CD1c-positive myeloid dendritic cell (primary cell): ENCODE data around the gene KCNJ4.
"Not testable (repeated sequence)": the region's sequence is repeated elsewhere in the genome, so short reads cannot be mapped to it uniquely, and the experiment has no call there.

Experiments
- DNase-seq: peaks from one replicate; pipeline ENCODE4 v3.0.0-alpha.2; 2016; ENCODE audit errors: extremely low spot score

KCNJ4 gene

DNA sequence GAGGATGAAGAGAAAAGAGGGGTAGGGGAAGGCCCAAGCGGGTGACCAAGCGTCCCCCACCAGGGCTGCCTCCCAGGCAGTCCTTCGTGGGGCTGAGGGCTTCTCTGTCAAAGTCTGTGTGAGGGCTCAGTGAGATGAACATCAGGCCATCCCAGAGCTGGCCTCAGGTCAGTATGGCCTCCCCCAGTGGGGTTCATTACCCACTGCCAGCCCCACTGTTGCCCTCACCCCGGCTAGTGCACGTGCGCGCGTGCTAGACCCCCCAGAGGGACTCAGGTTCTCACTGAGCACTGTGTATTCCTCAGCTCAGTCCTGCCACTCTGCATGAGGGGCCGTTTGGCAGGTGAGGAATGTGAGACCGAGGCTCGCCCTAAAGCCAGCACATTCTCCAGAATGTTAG, 16.2 kb upstream of the KCNJ4 start:
- DNase-seq: no peak

DNA sequence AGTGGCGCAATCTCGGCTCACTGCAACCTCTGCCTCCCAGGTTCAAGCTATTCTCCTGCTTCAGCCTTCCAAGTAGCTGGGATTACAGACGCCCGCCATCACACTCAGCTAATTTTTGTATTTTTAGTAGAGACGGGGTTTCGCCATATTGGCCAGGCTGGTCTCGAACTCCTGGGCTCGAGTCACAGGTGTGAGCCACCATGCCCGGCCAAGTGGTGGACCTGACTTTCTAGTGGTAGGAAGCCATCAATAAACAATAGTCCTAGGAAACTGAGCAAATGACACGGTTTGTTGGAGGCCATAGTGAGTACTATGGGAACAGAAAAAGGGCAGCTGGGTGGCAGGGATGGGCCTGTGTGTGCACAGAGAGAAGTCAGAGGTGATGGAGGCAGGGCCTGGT, 15.2 kb upstream of the KCNJ4 start:
- not testable (repeated sequence) for DNase-seq

DNA sequence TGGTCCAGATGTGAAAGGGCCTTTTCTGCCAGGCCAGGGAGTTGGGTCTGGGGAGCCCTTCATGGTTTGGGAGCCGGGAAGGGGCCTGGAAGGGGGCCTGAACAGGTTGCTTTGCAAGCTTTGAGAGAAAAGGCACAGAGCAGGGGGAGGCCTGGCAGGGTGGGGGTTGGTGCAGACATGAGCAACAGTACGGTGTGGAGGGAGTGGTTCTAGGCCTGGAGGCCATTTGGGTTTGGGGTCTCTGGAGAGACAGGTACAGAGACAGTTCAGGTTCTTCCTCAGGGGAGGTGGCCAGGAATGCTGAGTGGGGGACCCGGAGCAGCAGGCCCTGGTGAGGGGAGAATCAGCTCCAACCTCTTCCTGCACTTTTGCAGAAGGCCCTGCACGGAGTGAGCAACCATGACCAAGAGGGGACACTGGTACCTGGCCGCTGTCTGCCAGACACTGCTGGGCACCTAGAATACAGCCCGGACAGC, 14.3 kb upstream of the KCNJ4 start:
- no peak for DNase-seq

DNA sequence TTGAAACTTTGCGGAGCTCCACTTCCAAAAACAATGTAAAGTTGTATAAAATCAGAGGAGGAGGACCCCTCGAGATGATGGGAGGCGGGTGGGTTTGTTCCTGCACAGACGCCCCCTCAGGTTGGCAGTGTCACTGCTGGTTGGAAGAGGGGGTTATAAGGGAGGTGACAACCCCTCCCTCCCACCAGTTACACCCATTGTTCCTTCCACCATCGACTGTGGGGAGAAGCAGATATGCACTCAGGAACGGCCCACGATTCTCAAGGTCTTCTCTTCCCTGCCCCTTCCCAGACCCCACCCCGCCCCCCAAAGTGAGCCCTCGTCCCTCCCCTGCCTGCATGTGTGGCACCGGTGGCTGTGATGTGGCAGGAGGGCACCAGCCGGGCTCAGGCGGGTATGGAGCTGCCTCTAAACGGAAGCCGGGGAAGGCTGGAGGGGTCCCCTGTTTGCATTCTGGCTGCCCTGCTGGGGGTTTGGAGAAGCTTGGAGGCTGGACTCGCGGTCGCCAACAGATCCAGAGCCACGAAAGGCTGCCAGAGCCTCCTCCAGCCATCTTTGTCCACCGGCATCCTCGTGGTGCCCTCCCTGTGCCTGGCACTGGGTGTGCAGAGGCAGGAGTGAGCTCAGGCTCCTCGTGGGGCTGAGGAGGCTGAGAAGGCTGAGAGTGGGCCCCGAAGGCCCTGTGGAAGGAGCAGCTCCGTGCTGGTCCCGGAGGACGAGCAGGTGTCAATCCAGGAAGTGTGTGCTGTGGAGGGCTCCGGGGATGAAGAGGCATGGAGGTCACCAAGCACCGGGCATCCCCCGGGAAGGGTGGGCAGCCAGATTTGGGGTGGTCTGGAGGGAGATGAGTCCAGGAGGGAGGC, 13.7 kb upstream of the KCNJ4 start:
- no peak for DNase-seq

DNA sequence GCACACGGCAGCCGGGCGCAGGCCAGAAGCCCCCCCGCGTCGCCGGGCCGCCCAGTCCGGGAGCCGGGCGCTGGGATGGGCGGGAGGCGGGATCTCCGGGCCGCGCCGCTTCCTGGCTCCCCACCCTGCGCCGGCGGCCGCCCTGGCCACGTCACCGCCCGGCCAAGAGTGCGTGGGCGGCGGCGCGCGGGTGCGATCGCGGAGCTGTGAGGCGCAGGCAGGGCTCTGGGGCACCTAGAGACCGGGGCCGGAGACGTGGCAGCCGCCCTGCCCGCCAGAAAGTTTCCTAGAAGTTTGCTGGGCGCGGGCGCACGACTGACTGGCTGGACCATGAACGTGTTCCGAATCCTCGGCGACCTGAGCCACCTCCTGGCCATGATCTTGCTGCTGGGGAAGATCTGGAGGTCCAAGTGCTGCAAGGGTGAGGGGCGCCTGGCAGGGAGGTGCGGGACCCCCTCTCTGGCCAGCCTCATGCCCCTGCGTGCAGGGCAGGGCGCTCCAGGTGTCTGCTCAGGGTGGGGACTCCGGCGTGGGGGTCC, 13.0 kb upstream of the KCNJ4 start, which contains the start of gene KDELR3:
Gene KDELR3 (plus strand): TSS at position 193 of the 539 bp plus-strand sequence. CDS start 138 bp downstream, at position 331.
- DNase-seq: peak; percentile 85

DNA sequence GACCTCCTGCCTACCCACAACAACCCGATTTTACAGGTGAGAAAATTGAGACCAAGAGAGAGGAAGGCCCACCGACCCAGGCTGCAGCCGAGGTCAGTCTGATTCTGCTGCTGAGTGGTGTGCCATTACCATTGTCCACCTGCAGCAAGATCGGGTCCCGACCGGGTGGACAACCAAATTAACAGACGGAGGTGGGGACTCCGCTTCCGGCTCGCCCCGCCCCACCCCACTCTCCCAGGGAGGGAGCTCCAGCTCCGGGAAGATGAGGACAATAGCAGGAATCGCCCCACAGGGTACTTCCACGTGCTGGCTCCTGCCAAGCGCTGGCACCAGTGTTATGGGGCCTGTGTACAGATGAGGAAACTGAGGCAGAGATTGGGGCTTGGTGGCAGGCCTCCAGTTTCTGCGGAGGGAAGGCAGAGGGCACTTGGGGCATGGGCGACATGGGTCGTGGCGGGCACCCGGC, 12.5 kb upstream of the KCNJ4 start:
- no peak for DNase-seq

DNA sequence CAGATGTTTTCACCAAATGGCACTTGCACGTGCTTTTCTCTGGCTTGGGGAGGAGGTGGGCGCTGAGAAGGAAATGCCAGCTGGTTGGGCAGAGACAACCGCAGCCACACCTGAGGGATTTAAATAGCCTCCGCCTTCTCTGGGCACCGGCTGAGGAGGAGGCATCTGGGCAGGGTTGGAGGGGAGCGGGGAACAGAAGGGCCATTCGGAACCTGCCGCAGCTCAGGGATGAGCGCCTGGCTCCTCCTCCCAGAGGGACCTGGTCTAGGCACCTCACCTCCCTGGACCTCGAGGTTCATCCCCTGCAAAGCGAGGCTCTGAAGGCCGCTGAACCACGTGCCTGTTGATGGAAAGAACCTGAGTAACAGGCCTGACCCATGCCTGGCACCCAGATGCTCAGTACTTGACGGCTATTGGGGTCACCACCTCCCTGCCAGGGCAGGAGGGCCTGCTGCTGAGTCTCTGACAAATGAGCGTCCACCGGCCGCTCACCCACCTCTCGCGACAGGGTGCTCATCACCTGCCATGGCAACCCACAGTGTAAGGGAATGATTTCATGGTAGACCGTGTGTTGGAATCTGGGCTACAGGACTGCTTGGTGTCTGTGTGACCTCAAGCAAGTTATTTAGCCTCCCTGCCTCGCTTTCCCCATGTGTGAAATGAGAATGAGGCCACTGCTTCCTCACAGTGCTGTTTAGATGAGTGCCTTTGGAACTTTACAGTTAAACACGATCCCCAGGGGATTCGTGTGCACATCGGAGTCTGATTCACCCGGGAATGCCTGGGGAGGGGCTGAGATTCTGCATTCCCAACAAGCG, 10.9 kb upstream of the KCNJ4 start:
- DNase-seq: no peak

DNA sequence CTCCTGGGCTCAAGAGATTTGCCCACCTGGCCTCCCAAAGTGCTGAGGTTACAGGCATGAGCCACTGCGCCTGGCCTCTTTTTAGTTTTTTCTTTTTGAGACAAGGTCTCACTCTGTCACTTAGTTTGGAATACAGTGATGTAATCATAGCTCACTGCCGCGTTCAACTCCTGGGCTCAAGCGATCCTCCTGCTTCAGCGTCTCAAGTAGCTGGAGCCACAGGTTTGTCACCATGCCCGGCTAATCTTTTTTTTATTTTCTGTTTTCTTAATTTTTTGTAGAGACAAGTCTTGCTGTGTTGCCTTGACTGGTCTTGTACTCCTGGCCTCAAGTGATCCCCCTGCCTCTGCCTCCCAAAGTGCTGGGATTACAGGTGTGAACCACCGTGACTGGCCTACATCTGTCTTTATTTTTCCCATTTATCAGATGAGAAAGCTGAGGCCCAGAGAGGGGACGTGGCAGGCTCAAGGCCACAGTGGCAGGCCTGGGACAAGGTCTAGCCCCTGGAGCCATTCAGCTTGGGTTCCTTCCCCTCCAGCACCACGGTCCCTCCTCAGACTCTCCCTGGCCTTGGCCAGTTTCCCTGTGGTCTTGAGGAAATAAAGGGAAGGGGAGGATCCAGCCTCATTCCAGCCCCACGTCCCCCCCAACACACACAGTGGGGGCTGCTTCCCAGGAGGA, 10.1 kb upstream of the KCNJ4 start:
- no peak for DNase-seq

DNA sequence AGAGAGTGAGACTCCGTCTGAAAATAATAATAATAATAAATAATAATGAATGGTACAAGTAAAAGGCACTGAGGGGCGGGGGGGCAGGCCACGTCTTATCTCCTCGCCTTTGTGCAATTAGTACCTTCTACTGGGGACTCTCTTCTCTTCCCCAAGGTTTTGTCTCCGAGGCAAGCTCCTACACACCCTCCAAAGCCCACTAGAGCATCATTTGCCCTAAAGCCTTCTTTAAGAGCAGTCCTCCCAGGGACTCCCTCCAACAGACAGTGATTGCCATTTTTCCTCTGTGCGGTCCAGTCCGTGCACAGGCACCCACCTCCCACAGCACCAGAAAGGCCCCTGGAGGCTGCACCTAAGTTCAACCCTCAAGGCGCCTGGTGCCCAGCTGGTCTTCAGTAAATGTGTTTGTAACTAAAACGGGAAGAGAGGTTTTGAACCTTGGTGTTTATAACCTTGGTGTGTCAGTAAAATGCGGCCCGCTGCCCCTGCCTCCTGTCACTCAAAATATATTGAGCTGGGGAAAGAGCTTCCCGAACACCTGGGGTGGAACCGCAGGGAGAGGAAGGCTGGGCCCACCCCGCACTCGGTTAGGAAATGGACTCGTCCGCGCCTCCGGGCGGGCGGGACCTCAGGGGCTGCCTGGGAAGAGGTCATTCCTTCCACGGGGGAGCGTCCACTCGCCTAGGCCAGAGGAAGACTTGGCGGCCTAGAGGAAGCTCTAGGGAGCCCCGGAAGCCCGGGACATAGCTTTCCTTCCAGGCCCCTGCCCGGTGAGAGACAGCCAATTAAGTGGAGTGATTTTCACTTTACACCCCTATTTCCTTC, 8.2 kb upstream of the KCNJ4 start:
- no peak for DNase-seq

DNA sequence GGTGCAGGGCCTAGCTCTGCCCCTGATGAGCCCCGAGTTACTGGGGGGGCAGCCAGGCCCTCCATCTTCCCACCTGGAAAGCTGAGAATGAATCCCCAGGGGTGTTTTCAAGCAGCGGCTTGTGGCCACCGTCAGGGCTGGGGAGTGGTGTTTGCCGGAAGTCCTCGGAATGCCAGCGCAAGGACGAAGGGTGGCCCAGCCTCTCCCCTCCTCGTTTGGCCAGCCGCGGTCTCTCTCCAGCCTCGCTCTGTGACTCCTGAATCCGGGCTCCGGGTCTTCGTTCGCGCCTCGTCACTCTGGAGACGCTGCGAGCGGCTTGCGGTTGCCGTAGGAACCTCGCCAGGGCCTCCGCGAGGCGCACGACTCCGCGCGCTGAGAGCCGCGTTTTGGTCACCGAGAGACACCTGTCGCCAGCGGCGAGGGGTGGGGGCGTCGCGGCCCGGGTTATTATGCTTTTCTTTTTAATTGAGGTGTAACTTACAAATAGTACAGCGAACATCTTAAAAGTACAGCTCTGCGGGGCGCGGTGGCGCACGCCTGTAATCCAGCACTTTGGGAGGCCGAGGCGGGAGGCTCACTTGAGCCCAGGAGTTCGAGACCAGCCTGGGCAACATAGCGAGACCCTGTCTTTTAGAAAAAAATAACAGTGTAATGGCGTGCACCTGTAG, 6.5 kb upstream of the KCNJ4 start:
- DNase-seq: peak; percentile 63

DNA sequence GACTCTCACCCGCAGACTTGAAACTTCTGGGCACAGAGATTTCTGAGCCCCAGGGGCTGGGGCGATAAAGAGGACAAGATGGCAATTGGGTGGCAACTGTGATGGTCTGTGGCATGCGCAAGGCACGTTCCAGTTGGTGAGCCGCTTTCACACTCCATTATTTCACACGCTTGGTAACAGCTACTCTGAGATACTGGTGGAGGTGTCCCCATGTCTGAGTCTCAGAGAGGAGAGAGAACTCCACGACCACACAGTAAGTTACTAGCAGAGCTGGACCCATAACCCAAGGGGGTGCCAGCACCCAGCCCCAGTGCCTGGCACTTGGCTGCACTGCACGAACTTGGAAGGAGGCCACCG, 6.0 kb upstream of the KCNJ4 start:
- DNase-seq: no peak

DNA sequence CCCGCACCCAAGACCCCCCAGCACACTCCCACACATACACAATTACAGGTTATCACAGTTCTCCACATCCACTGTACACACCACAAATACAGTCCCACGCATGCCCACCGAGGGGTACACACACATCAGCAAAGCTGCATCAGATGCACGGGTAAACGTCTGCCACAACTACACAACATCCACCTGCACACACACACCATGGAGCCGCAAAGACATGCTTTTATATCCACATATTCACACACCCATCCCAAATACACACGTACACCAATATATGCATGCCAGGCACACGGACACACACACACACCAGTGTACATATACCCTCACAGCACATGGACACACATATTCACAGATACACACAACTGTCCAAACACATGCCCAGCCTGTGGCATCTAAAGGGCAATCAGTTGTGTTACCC, 5.4 kb upstream of the KCNJ4 start:
- no peak for DNase-seq

DNA sequence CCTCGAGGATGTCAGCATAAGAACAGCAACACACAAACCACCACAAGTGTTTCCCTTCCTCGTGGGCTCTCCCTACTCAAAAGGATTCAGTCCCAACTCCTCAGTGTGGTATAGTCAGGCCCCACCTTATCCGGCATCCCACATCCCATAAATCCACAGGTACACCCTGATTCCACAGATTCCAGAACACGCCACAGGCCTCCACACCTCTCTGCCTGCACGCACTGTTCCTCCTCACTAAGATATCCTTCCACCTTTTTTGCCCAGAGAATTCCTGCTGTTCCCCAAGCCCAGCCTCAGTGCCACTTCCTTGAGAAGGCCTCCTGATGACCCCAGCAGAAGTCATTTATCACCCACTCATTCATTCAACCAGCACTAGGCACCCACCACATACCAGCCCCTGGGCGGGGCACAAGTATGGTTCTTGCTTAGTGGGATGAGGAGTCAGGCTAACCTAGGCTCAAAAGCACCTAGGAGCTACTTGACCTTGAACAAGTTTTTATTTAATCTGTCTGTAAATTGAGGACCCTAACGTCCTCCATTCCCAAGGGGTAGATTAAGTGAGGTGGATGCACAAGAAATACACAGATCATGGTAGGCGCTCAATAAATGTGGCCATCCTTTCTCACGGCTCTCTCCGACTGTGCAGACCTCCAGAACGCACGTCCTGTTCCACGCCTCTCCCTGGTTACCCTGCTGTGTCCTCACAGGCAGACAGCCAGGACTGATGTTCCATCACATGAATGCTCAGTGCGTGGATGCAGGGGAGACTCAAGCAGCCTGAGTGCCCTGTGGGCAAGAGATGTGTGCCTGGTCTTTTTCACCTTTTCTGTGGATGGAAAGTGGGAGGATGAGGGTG, 2.1 kb upstream of the KCNJ4 start:
- DNase-seq: no peak

DNA sequence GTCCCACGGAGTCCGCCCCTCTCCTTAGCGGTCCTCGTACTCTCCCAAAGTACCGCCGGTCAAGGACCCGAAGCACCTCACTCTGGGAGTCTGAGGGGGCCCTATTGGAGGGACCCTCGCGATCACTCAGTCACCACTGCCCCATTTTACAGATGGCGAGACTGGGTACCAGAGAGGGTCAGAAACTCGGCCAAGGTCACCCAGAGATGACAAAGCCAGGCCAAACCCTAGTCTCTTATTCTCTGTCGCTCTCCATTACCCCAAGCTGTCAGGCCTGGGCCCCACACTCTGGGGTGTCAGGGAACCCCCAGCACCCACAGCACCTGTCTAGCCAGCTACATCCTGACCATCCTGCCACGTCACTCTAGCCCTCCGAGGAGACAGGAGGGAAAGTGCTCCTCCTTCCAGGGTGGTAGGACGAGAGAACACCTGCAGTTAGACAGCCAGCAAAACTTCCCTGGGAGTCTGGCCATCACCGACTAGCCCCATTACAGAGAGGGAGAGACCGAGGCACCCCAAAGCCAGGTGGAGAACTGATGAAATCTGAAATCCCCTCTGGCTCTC, 1.4 kb upstream of the KCNJ4 start:
- DNase-seq: no peak

DNA sequence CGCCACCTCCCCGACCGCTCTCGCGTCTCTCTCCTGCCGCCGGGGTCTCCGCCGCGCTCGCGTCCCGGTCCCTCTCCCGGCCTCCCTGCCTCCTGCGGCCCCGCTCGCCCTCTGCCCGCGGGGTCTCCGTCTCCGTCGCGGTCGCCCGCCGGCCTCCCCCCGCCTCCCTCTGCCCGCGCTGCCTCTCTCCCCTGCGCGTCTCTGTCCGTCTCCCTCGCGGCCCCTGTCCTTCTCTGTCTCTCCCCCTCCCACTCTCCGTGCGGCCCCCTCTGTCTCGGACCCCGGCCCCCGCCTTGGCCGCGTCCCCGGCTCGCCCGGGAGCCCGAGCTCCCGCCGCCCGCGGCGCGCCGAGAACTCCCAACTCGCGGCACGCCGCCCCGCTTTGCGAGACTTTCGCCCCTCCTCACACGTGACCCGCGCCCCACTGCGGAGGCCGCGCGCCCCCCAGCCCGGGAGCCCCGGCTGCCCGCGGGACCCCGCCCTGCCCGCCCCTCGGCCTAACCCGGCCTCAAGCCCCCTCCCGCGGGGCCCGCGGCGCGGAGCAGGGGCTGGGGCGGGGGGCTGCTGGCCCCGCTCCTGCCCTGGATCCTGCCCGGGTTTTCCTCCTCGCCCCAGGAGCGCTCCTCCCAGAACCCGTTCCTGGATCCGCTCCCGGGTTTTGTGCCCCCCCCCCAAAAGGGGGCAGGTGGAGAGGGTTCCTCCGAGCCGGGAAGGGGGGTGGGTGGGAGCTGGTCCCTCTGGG, 702 bp upstream of the KCNJ4 start:
- DNase-seq: no peak

DNA sequence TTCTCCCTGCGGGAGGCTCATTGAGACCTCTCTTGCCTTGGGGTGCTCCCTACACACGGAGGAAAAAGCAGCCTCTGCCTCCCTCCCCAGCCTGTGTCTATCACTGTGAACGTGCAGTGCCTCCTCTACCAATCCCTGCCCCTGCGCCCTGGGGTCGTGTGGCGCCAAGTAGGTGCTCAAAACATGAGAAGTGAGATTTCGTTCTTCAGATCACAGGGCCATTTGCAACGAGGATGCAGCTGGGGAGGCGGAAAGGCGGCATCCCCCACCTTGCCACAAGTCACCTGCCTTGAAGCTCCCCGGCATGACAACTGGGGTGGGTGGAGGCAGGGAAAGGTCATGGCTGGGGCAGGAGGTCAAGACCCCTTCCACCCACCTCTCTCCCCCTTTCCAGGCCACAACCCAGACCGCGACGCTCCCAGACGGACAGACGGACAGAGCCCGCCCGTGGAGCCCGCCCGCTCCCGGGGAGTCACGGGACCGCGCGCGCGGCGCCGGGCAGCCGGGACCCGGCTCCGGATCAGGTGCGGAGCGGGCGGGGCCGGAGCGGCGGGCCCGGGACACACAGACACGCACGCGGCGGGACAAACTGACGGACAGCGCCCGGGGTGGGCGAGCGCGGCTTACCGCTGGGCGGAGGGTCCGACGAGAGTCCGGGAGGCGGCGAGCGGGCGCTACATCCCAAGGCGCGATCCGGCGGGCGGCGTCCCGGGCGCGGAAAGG, 485 bp downstream of the KCNJ4 start:
- no peak for DNase-seq

DNA sequence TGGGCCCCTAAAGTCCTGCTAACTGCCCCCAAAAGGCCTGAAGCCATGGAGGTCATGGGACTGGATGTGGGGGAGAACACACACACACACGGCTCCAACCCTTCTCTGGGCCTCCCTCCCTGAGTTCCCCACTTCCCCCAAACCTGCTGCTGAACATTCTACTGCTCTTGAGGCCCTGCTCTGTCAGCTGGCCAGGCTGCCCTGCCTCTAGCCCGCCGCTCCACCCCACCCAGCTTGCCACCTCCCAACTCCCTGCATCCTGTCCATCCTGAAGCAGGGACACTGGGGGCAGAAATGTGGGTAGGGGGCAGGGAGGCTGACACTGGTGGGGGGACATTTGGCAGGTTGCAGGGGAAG, 1.0 kb downstream of the KCNJ4 start:
- DNase-seq: no peak
